IPS-20b (cell line): ENCODE results near the gene TM7SF3.
A peak's percentile ranks its signal among the peaks of the same experiment; 100 is the strongest.
"Not testable (repeated sequence)": the region's sequence is repeated elsewhere in the genome, so short reads cannot be mapped to it uniquely, and the experiment has no call there.

Experiments
- H3K27ac ChIP-seq: one replicate; pipeline ENCODE4 v1.5.1; 2013; ENCODE audit warnings: low read length
- H3K27me3 ChIP-seq: 2 replicates; pipeline ENCODE4 v1.6.1; 2013; ENCODE audit warnings: mild to moderate bottlenecking, low read length, inconsistent platforms; ENCODE audit not compliant: insufficient read depth
- H3K36me3 ChIP-seq: 2 replicates; pipeline ENCODE4 v1.6.1; 2013; ENCODE audit warnings: low read depth, mild to moderate bottlenecking, inconsistent platforms, low read length, moderate library complexity; ENCODE audit not compliant: insufficient read depth
- H3K4me1 ChIP-seq: 2 replicates; pipeline ENCODE4 v1.6.1; 2013; ENCODE audit warnings: mild to moderate bottlenecking, control low read depth, inconsistent platforms, low read length, moderate library complexity; ENCODE audit not compliant: insufficient read depth
- H3K4me3 ChIP-seq: 2 replicates; pipeline ENCODE4 v1.5.1; 2013; ENCODE audit warnings: mild to moderate bottlenecking, low read length, inconsistent platforms
- H3K9ac ChIP-seq: 2 replicates; pipeline ENCODE4 v1.6.1; 2013; ENCODE audit warnings: low read depth, mild to moderate bottlenecking, inconsistent platforms, low read length, moderate library complexity
- H3K9me3 ChIP-seq: 2 replicates; pipeline ENCODE4 v1.6.1; 2013; ENCODE audit warnings: mild to moderate bottlenecking, low read depth, low read length, inconsistent platforms; ENCODE audit not compliant: insufficient read depth

Gene TM7SF3

GRCh38 chr12:27034607-27035293 lies 20.6 kb upstream of the TM7SF3 start:
- Histone ChIP-seq H3K27me3 (no peaks in the 10 kb centered on the region), H3K4me1 (no peaks in the 10 kb centered on the region), H3K9me3 (peaks cover 2% of the 10 kb centered on the region; the same call in 1 of the 2 replicates), H3K27ac (no peak overlapping the region), H3K9ac (no peak overlapping the region), H3K4me3 (no peak overlapping the region), H3K36me3 (peaks cover 51% of the 10 kb centered on the region)

GRCh38 chr12:27032679-27033078 lies 18.5 kb upstream of the TM7SF3 start:
- H3K36me3 ChIP-seq, result peaks cover 62% of the 10 kb centered on the region
- no peak overlapping the region for H3K9ac ChIP-seq

GRCh38 chr12:27031531-27031930 lies 17.3 kb upstream of the TM7SF3 start:
- H3K4me3 ChIP-seq, result no peak overlapping the region
- no peak overlapping the region for H3K9ac ChIP-seq
- no peaks in the 10 kb centered on the region for H3K27me3 ChIP-seq
- H3K9me3 ChIP-seq, result no peaks in the 10 kb centered on the region
- no peak overlapping the region for H3K27ac ChIP-seq
- H3K36me3 ChIP-seq, result peaks cover 71% of the 10 kb centered on the region
- no peaks in the 10 kb centered on the region for H3K4me1 ChIP-seq

More at GRCh38 chr12:27032679-27033078, 18.5 kb upstream of the TM7SF3 start:
- H3K4me3 ChIP-seq, result no peak overlapping the region
- no peaks in the 10 kb centered on the region for H3K27me3 ChIP-seq
- H3K4me1 ChIP-seq, result no peaks in the 10 kb centered on the region
- H3K27ac ChIP-seq, result no peak overlapping the region
- no peaks in the 10 kb centered on the region for H3K9me3 ChIP-seq

- H3K27me3 ChIP-seq, result 0 out of 2 replicates have a peak, but pooled peaks cover 5% of the 10 kb centered on the region
- peaks cover 13% of the 10 kb centered on the region; the same call in 1 of the 2 replicates for H3K4me1 ChIP-seq
- H3K9ac ChIP-seq, result no peak overlapping the region
- no peaks in the 10 kb centered on the region for H3K9me3 ChIP-seq
- peaks cover 50% of the 10 kb centered on the region for H3K36me3 ChIP-seq
- no peak overlapping the region for H3K27ac ChIP-seq
- no peak overlapping the region for H3K4me3 ChIP-seq
These were observed 12.1 kb upstream of the TM7SF3 start for GRCh38 chr12:27026257-27026656.

- H3K4me3 ChIP-seq, result no peak overlapping the region
- no peak overlapping the region for H3K27ac ChIP-seq
- H3K9me3 ChIP-seq, result no peaks in the 10 kb centered on the region
These were observed 10.9 kb upstream of the TM7SF3 start for GRCh38 chr12:27025116-27025515.

GRCh38 chr12:27024291-27024690 lies 10.1 kb upstream of the TM7SF3 start:
- Histone ChIP-seq H3K4me1 (peaks cover 13% of the 10 kb centered on the region; the same call in 1 of the 2 replicates), H3K9me3 (no peaks in the 10 kb centered on the region), H3K27me3 (0 out of 2 replicates have a peak, but pooled peaks cover 7% of the 10 kb centered on the region), H3K4me3 (peak overlapping the region; percentile 90; the same call in 1 of the 2 replicates), H3K9ac (no peak overlapping the region), H3K27ac (no peak overlapping the region), H3K36me3 (peaks cover 30% of the 10 kb centered on the region)

More at GRCh38 chr12:27025116-27025515, 10.9 kb upstream of the TM7SF3 start:
- H3K9ac ChIP-seq, result no peak overlapping the region
- H3K4me1 ChIP-seq, result peaks cover 13% of the 10 kb centered on the region; the same call in 1 of the 2 replicates
- H3K27me3 ChIP-seq, result 0 out of 2 replicates have a peak, but pooled peaks cover 7% of the 10 kb centered on the region
- peaks cover 38% of the 10 kb centered on the region for H3K36me3 ChIP-seq

- no peak overlapping the region for H3K27ac ChIP-seq
- no peak overlapping the region for H3K4me3 ChIP-seq
- H3K36me3 ChIP-seq, result no peaks in the 10 kb centered on the region; the same call in 1 of the 2 replicates
- H3K9ac ChIP-seq, result no peak overlapping the region
- peaks cover 13% of the 10 kb centered on the region; the same call in 1 of the 2 replicates for H3K4me1 ChIP-seq
- H3K9me3 ChIP-seq, result no peaks in the 10 kb centered on the region
- 0 out of 2 replicates have a peak, but pooled peaks cover 7% of the 10 kb centered on the region for H3K27me3 ChIP-seq
These were observed 6.6 kb upstream of the TM7SF3 start for GRCh38 chr12:27020761-27021160.

- no peaks in the 10 kb centered on the region for H3K9me3 ChIP-seq
These were observed 3.9 kb upstream of the TM7SF3 start for GRCh38 chr12:27018037-27018436.

GRCh38 chr12:27017163-27017823 lies 3.1 kb upstream of the TM7SF3 start:
- not testable (repeated sequence) for H3K9me3 ChIP-seq, H3K36me3 ChIP-seq, H3K27ac ChIP-seq, H3K27me3 ChIP-seq, H3K9ac ChIP-seq, H3K4me3 ChIP-seq
- peaks cover 16% of the 10 kb centered on the region; the same call in 1 of the 2 replicates for H3K4me1 ChIP-seq

More at GRCh38 chr12:27018037-27018436, 3.9 kb upstream of the TM7SF3 start:
- Histone ChIP-seq H3K27me3 (0 out of 2 replicates have a peak, but pooled peaks cover 7% of the 10 kb centered on the region), H3K9ac (no peak overlapping the region), H3K27ac (no peak overlapping the region), H3K36me3 (no peaks in the 10 kb centered on the region), H3K4me1 (peaks cover 15% of the 10 kb centered on the region; the same call in 1 of the 2 replicates), H3K4me3 (no peak overlapping the region)

- Histone ChIP-seq H3K36me3 (no peaks in the 10 kb centered on the region), H3K9ac (no peak overlapping the region), H3K4me1 (peaks cover 21% of the 10 kb centered on the region), H3K27ac (no peak overlapping the region), H3K27me3 (no peaks in the 10 kb centered on the region), H3K4me3 (no peak overlapping the region), H3K9me3 (no peaks in the 10 kb centered on the region)
These were observed 1.5 kb upstream of the TM7SF3 start for GRCh38 chr12:27015730-27016076.

- Histone ChIP-seq H3K4me3 (peak overlapping the region; percentile 94), H3K9me3 (no peaks in the 10 kb centered on the region), H3K27me3 (no peaks in the 10 kb centered on the region), H3K36me3 (no peaks in the 10 kb centered on the region), H3K27ac (peak overlapping the region; percentile 43), H3K4me1 (peaks cover 21% of the 10 kb centered on the region), H3K9ac (peak overlapping the region; percentile 79; the same call in 1 of the 2 replicates)
These were observed 910 bp upstream of the TM7SF3 start for GRCh38 chr12:27014859-27015729.
